Middle frontal gyrus (tissue), 1 donor: Measurements from ENCODE around the gene FAM171A2.

Experiments used
- DNase-seq: peaks from one replicate; pipeline ENCODE4 v3.0.0-alpha.2; 2015; ENCODE audit warnings: low spot score; ENCODE audit errors: extremely low spot score

The FAM171A2 gene

DNA sequence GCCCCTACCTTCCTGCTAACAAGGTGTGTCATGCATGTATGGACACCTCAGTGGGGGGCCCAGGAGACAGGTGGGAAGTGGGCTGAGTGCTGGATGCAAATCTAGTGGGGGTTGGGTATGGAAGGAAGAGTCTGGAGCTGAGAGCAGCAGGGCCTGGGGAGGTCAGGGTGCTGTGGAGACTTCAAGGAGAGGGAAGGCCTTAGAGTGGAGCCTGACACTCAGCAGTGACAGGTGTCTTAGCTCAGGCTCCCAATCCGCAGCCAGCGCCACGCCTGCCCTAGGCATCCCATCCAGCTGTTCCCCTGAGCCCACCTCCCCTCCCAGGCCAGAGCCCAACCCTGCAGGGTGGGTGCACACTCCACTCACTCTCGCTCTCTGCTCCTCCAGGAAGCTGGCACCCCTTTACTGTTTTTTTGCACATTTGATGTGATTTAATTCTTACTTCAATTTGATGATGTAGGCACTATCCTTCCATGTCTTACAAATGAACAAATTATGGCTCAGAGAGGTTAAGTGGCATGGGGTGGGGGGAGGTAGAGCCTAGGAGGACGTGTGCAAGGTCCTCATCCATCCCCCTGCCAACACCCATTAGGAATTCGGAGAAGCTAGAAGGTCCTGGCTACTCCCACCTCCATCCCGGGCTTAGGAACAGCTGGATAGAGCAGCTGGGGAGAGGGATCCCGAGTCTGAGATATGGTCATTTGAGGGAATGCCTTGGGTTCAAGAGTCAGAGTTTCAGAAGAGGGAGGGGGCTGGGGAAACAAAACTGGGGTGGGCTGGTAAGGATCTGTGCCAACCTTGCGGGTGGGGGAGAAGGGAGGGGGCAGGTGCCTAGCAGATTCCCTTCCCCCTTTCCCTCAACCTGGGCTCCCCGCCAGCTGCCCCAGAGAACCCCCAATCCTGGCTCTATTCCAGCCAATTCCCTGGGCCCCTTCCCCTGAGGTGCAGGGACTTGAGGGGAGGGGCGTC is 2.1 kb downstream of the FAM171A2 start:
- DNase-seq: no peak

DNA sequence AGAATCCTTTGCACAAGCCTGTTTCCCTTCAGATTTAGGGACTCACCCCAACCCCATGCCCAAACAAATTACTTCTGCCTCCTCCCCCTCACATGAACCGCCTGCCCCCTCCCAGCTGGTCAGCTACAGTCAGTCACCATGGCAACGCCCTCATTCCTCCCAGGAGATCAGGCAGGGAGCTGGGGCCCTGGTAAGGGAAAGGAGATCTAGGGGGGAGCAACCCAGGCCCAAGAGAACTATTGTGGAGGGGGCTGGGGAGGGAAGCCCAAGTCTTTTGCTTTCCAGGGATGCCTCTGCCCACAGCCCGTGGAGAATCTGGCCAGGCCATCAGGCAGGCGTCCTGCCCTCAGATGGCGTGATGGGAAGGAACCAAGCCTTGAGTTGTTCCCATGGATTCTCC is 2.8 kb downstream of the FAM171A2 start:
- DNase-seq: no peak

DNA sequence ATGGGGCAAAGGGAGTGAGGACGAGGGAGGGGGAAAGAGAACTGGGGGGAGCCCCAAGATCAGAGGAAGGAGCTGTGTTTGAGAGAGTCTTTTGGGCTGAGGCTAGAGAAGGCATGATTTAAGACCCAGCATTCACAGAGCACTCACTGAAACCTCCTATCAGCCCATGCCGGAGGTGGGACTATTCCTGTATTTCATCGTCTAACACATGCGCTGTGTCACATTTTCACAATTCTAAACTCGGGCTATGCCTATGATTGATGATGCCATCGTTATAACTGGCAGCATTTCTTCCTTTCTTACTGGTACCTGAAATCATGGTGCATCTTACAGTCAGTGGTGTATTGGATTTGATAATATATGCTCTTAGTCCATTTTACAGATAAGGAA is 3.5 kb downstream of the FAM171A2 start:
- DNase-seq: no peak

DNA sequence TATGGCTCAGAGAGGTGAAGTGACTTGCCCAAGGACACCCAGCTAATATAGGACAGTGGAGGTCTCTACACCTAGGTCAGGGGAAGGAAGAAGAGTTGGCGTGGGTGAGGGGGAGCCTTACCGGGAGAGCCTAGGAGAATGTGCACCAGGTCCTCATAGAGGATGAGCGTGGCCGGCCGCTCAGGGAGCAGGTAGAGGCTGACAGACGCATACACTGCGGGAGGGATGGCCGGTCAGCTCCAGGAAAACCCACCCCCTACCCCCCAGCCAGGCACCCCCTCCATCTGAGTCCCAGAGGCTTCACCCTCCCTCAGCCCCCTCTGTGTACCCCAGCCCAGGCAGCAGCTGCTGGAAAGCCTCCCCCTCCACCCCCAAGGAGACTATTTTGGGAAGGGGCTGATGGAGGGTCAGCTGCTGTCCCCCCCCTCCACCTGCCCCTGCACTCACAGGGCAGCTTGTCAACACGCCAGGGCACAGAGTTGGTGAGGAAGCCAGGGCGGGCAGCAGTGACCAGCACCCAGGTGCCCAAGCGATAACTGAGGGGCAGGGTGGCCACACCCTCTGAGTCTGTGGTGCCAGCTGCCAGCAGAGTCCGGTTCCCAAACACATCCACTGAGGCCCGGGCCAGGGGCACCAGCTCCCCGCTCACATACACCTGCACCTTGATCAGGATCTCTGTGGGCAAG is 4.1 kb downstream of the FAM171A2 start:
- DNase-seq: no peak

DNA sequence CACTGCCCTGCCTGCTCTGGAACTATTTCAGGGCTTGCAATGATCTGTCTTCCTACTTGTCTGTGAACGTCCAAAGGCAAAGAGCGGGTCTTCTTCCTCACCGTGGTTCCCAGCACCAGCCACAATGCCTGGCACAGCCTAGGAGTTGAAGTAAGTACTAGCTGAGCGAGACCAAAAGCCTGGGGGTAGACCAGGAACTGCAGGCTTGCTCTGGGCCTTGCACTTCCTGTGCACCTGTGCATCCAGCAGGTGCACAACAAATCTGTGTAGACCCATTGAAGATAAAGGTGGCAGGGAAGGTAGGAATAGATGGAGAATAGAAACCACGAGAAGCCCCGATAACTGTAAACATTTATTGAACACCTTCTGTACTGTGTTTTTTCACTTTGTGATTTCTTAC is 4.6 kb downstream of the FAM171A2 start:
- no peak for DNase-seq

DNA sequence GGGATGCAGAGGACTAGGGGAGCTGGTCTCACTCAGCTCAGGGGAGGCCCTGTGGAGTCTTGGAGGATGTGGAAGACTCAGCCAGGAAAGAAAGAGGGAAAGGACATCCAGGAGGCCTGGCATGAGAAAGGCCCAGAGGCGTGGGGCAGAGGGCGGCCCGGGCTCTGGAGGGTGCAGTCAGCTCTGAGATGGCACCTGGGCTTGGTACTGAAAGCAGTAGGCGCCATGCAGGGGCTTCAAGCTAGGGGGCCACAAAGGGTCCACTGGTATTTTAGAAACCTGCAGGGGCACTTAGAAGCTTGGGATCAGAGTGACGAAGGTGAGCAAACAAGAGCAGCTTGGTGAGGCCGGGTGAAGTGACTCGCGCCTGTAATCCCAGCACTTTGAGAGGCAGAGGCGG is 5.6 kb downstream of the FAM171A2 start:
- DNase-seq: no peak

DNA sequence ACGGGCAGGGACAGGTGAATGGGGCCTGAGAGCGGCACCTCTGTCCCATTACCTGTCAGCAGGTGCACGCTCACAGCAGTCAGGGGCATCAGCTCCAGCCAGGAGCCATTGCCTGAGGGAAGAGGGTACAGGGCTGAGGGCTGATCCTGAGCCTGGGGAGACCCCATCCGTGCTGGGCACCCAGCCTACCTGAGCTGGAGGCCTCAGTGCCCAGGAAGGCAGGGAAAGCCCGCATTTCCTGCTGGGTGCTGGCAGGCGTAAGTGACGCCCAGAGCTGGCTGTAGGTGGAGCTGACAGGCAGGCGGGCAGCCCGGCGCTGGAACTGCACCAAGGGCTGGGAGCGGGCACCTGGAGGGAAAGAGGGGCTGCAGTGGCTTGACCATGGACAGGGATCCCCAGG is 7.4 kb downstream of the FAM171A2 start:
- no peak for DNase-seq

DNA sequence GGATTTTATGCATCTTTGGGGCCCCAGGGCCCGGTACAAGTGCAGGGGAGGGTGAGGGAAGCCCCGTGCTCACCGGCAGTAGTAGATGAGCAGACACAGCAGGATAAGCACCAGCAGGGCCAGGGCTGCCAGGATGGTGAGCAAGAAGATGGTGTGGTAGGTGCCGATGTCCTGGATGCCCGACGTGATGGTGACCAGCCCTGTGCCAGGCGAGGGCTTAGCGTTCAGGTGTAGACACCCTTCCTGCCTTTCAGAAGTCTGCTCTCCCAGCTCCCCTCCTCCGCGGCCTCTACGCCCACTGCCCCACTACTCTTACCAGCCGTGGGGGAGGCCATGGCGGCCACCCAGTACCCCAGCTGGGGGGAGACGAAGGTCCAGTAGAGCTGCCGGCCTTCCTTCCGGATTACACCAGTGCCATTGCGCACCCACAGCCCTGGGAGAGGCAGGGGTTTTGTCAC is 8.0 kb downstream of the FAM171A2 start:
- DNase-seq: no peak

DNA sequence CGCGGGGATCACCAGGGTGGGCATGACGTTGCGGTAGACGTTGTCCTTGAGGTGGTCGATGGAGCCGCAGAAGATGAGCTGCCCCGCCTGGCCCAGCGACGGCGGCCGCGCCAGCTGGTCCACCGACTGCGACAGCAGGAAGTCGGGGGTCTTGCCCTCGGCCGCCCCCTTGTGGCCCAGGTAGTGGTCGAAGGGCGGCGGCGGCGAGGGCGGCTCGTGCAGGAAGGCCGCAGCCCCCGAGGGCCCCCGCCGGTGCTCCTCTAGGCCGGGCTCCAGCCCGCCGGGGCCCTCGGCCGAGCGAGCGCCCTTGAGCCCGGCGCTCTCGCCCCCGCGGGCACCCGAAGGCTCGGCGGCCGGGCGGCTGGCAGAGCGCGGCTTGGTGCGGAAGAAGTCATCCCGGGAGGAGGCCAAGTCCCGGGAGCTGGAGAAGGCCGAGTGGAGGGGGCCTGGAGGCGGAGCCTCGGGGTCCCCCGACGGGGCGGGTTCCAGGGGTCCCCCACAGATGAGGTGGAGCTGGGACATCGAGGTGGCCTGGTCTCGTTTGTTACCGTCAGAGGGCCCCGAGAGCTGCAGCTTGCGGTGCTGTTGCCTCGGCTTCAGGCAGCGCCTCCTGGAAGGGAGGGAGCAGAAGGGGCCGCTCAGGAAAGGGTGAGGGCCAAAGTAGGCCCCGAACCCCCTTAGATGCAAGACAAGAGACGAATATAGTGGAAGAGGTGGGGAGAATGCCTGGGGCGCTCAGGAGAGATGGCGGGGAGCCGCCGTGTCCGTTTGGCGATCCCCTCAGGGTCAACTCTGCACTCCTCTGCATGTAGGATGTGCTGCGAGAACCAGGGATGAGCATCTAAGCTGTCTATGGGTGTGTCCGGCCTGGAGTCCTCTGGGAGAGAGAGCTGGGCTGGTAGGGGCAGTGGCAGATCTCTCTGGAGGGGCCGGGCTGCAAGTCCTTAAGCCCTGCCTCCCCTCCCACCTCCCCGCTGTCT is 8.8 kb downstream of the FAM171A2 start:
- DNase-seq: no peak

DNA sequence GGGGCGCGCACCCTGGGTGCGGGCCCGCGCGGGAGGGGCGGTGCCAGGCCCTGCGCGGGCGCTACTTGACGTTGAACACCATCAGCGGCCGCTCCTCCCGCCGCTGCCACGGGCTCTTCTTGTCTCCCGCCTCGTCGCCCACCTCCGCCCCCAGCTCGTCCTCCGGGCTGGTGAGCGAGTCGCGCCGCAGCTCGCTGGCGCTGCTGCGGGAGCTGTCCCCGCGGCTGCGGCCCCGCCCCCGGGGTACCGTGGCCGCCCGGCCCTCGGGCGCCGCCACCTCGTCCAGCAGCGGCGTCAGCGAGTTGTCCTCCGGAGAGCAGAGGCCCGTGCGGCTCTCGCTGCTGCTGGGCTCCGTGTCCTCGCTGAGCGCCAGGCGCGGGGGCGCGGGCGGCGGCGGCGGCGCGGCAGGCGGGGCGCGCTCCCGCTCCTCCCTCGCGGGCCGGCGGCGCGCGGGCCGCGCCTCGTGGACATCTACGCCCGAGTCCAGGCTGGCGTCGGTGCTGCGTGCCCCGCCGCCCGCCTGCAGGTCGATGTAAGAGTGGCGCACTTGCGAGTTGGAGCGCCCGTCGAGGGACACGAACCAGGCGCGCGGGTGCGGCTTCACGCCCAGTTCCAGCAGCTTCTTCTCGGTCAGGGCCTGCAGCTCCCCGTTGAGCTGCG is 9.9 kb downstream of the FAM171A2 start:
- DNase-seq: no peak

DNA sequence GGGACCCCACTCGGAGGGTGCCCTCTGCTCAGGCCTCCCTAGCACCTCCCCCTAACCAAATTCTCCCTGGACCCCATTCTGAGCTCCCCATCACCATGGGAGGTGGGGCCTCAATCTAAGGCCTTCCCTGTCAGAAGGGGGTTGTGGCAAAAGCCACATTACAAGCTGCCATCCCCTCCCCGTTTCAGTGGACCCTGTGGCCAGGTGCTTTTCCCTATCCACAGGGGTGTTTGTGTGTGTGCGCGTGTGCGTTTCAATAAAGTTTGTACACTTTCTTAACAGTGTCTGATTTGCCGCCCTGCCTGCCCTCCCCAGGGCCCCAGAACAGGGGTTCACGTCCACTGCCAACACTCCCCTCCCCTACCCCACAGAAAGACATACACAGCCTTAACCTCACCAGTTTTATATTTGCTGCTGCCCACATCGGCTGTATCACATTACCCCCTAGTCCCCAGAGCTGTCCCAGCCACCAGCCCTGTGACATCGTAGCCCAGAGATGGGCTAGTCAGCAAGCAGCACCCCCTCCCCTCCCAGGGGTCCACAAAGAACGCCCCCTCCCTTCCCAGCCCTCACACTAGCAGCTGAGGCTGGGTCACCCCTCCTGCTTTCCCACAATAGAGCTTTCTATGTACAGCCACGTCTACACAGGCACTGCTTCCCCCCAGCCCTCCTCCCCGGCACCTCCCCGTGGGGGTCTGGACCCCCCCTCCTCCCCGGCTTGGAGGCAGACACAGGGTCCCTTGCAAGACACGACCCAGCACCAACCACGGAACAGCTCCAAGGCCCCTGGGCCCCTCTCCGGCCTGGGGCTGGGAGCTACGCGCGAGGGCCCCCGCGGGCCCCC is 10.6 kb downstream of the FAM171A2 start:
- DNase-seq: no peak

DNA sequence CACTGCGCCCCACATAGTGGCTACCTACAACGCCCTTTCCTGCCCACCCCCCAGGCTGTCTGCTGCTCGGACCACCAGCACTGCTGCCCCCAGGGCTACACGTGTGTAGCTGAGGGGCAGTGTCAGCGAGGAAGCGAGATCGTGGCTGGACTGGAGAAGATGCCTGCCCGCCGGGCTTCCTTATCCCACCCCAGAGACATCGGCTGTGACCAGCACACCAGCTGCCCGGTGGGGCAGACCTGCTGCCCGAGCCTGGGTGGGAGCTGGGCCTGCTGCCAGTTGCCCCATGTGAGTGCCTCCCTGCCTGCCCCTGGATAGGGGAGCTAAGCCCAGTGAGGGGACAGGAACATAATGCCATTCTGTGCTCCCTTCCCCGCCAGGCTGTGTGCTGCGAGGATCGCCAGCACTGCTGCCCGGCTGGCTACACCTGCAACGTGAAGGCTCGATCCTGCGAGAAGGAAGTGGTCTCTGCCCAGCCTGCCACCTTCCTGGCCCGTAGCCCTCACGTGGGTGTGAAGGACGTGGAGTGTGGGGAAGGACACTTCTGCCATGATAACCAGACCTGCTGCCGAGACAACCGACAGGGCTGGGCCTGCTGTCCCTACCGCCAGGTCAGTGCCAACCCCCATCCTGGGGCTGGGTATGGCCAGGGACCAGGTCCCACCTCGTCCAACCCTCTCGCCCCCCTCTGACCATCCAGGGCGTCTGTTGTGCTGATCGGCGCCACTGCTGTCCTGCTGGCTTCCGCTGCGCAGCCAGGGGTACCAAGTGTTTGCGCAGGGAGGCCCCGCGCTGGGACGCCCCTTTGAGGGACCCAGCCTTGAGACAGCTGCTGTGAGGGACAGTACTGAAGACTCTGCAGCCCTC is 11.5 kb downstream of the FAM171A2 start:
- DNase-seq: no peak

DNA sequence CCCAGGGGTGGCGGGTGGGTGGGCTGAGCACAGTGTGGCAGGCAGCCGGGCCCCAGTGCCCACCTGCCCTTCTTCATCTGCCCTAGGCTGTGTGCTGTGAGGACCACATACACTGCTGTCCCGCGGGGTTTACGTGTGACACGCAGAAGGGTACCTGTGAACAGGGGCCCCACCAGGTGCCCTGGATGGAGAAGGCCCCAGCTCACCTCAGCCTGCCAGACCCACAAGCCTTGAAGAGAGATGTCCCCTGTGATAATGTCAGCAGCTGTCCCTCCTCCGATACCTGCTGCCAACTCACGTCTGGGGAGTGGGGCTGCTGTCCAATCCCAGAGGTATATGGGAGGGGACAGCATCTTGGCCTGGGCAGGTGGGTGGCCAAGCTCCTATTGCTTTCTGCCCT is 12.2 kb downstream of the FAM171A2 start:
- DNase-seq: no peak

DNA sequence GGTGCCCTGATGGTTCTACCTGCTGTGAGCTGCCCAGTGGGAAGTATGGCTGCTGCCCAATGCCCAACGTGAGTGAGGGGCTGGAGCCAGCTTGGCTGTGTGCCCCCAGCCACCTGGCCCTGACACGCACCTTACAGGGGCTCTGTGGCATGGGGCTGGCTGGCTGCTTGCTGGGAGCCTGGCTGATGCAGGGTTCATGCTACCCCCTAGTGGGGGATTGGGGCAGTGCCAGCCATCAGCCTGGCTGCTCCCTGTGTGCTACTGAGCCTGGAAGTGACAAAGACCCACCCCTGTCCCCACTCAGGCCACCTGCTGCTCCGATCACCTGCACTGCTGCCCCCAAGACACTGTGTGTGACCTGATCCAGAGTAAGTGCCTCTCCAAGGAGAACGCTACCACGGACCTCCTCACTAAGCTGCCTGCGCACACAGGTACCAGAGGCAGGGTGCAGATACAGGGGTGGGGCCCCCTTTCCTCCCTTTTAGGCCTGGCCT is 12.9 kb downstream of the FAM171A2 start:
- no peak for DNase-seq

DNA sequence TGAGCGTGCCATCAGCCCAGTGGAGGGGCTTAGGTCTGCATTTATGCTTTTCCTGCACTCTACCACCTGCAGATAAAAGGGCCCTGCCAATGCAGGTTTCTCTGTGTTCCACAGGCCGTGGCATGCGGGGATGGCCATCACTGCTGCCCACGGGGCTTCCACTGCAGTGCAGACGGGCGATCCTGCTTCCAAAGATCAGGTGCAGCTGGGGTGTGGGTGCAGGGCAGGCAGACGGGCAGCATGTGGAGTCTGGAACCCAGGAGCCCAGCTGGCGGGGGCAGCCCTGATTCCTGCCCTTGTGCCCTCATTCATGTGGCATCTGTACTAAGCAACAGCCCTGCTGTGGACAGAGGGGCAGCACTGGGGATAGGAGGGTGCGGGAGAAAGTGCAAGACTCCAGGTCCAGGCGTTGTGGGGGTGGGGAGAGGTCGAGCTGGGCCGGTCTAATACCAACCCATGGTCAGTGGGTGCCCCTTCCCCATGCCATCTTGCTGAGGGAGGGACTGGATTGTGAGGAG is 14.0 kb downstream of the FAM171A2 start:
- no peak for DNase-seq

DNA sequence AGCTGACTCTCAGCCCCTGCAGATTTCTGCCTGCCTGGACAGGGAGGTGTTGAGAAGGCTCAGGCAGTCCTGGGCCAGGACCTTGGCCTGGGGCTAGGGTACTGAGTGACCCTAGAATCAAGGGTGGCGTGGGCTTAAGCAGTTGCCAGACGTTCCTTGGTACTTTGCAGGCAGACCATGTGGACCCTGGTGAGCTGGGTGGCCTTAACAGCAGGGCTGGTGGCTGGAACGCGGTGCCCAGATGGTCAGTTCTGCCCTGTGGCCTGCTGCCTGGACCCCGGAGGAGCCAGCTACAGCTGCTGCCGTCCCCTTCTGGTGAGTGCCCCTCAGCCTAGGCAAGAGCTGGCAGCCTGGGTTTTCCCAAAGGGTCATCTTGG is 14.7 kb downstream of the FAM171A2 start:
- no peak for DNase-seq

DNA sequence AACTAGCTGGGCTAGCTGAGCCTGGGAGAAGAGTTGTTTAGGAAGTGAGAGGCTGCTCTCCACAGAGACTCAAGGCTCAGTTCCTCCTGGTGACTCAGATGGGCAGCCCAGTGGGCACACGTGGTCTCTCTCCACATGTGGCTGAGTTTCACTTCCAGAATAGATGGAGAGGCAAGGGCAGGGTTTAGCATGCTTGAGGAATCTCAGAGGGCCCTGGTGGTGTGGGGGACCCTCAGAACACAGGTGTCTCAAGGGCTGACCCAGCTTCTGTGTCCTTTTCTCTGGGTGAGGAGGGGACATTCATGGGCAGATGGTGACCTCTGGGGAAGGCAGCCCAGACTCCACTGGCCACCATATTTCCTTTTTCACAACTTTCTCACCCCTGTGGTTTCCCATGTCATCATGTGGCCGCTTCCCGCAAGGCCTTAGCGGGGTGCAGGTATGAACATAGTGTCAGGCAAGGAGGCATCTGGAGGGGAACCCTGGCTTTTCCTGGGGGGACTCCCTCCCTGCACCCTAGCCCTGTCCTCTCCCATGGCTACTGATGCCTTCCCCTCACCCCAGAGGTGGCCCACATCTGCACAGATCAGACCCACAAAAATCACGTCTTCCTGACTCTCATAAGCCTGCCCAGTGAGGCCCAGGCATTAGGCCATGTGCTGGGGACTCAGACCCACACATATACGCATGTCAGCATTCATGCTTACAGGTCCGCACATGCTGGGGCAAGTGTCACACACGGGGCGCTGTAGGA is 15.2 kb downstream of the FAM171A2 start:
- no peak for DNase-seq
